Fibroblast of skin of left quadriceps (primary cell): ENCODE results near the gene OR6C65.

Experiments used
- DNase-seq, 2 experiments: peaks; one replicate each; pipeline ENCODE4 v3.0.0-alpha.2; 2013; ENCODE audit warnings: low read depth in 2 of 2

Gene OR6C65

GRCh38 chr12:55446326-55446725, 46.0 kb downstream of the OR6C65 start:
- DNase-seq, result no peak

GRCh38 chr12:55448825-55449224, 48.5 kb downstream of the OR6C65 start:
- no peak for DNase-seq
